GM18858 (cell line): ENCODE results near the gene KCNK5.

Experiments used
- ATAC-seq: cut with Tn5 transposase; IDR thresholded peaks from one replicate; pipeline ENCODE4 v1.9.1; 2021; ENCODE audit not compliant: unreplicated experiment

KCNK5 gene

DNA sequence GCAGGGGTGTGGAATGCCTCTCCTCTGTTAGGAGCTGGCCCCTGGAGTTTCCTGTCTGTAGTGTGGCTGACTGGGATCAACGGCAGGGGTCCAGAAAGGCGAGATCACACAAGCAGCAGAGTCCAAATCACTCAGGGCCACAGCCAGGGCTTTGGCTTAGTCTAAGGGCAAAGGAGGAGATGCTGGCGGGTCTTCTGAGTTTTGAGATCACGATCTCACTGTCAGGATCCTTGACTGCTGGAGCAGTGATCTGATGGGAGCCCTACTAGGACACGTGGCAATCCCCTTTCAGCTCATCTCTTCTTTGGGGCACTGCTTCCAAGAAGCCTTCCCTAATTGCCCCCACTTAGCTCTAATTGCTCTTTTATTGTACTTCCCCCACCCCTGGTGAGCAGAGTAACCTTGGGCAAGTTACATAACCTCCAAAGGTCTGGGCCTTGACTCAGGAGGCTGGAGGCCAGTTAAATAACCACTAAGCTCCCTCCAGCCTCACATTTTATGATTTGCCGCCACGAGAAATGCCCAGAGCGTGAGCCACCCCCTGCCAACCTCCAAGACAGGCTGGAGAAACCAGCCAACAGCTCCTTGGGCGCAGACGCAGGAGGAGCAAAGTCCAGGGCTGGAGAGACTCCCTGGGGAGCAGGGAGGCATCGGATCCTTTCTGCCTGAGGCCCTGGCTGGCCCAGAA lies 12.0 kb downstream of the KCNK5 start:
- ATAC-seq: no peak

DNA sequence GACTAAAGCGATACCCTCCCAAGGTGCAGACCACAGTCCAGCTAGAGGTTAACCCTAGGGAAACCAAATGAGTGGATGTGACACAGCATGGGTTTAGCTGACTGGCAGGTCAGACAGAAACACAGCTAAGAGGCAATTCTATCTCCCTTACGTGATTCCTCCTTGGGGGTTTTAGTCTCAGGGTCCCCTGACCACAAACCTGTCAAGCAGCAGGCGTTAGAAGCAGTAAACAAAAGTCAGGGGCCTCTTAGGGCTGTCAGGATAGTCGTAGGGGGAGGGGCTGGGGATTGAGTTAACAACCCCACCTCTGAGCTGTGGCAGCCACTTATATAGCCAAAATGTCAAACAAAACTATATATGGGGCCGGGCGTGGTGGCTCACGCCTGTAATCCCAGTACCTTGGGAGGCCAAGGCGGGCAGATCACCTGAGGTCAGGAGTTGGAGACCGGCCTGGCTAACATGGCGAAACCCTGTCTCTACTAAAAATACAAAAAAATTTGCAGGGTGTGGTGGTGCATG lies 13.6 kb downstream of the KCNK5 start:
- ATAC-seq: no peak

DNA sequence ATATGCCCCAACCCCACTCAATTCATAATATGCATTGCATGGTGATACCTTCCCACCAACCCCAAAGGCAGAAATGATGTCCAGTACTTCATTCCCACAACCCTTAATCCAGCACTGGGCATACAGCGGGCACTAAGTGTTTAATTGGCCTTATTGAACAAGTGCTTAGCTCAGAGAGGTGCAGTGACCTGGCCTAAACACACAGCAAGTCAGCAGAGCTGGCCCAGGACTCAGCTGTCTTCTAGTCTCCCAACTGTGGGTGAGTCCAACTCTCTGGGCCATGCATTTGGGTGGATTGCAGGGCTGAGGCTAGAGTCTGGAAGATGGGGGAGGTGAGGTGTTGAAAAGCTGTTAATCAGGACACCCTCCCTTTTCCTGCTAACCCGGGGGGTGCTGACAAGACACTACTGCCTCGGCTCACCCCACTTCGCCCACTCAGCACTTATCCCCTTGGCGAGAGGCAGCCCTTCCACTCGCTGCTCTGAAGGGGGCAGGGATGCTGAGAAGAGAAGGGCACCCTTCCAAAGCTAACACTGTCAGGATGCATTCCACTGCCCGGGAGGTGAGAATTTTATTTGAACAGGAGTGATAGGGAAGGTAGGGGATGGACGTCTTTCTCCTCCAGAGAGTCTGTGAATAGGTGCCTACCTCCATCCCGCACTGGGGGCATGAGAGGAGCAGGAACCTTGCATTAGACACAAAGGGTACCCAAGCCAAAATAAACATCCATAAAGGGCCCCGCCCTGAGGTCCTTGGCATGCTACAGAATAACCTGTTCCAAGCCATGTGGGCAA lies 14.2 kb downstream of the KCNK5 start:
- ATAC-seq: no peak

DNA sequence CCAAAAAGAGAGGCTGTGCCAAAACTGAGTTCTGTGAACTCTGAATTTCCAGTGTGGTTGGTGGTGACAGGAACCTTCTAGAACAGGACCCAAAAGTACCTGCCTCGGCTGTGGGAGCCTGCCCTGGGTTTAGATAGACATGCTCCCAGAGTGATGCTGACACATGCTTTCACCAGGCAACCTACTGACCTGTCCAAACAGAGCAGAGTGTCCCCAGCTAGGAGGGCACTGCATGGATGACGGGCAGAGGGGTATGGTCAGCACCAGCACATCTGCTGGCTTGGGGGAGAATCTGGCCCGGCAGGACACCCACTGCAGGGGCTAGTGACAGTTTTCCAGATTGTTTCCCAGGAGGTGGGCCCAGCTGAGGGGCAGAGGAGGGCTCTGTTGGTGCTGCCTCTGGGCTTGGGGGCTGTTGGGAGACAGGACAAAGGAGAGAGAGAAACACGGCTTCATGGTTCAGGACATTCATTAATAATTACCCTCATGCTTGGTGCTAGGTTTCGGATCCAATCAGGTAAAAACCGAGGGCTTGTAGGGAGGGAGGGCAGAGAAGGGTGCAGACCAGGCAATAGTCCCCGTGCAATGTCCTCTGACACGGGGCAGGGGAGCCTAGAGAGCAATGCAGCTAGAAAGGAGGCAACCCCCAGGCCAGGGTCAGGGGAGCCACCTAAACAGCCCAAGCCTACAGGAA lies 15.0 kb downstream of the KCNK5 start:
- no peak for ATAC-seq

DNA sequence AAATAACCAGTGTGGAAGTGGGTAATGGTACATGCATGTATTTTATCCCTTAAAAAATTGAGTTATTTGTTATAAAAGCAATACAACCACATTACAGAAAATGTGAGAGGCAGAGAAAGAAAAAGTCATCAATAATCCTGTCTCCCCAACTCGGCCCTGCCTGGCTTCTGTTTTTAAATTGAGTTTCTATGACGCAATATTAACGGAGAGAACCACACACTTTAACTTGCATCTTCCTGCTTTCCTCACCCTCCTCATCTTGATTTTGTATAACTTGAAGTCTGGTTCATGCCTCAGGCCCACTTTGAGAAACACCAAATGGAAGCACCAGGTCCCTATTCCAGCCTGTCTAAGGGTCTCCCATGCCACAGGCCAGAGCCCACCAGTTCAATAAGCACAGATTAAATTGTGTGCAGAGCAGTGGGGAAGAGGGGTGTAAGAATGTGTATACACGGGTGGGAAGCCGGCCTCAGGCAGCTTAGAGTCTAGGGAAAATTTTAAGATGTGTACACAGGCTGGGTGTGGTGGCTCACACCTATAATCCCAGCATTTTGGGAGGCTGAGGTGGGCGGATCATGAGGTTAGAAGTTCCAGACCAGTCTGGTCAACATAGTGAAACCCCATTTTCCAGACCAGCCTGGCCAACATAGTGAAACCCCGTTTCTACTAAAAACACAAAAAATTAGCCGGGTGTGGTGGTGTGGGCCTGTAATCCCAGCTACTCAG lies 15.9 kb downstream of the KCNK5 start:
- ATAC-seq: no peak

DNA sequence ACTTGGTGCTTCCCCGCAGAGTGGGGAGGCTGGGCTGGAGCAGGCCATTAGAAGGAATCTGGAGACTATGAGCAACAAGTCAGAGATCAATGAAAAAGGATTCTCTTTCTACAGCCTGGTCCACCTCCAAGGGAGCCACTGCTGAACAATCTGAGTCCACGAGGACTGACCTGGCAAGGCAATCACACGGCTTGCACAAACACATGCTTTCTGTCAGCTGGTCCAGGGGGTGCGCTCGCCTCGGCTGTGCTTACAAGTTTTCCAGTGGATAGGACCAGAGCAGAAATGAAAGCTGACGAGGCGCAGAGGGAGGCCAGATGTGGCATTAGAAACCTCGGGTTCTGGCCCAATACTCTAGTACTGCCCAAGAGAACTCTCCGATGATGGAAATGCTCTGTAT lies 18.1 kb downstream of the KCNK5 start:
- ATAC-seq: no peak

DNA sequence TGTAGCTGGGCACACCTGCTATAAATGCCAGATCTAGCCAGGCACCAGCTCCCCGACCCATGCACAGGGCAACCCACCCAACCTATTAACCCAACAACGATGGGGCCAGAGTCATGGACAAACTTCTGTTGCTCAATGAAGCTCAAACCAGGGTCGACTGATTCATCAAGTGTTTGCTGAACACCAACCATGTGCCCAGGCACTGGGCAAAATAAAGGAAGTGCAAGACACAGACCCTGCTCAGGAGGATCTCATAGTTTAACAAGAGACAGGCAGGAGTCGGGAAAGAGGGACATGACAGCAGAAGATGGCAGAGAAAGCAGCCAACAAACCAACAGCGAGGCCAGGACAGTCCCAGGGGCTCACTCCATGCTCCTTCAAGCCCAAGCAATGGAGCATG lies 18.8 kb downstream of the KCNK5 start:
- no peak for ATAC-seq

DNA sequence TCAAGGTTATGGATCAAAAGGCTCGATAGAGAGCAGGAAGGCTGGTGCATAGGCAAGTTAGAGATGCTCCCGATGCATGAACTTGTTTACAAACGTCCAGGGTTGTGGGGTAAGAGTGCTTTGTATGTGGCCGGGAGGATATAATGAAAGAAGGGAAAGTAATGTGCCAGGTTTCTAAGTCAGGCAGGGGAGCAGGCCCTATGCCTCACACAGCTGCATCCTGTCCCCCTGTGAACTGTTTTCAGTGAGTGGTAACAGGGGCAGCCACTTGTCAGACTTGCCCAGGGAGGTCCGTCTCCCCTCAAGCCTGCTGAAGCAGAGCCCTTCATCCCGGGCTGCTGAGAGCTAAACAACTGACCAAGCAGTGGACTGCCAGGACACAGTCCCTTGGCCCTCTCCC lies 19.4 kb downstream of the KCNK5 start:
- ATAC-seq: no peak

DNA sequence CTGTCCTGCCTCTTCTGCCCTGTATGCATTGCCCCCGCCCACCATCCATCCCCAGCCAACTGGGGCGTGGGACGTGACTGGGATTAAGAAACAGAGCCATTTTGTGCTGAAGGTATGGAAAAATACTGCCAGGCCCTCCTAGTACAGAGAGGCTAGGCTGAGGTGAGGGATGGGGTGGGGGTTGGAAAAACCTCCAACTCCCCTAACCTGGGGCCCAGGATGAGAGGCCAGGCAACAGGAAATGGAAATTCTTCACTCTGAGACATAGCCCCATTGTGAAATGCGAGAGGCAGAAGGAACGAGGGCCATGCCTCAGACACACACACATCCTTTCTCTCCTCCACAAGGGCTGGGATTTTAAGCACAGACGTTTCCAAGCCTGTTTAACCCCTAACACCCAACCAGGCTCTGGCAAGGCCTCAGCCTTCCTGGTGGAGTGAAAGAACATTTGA lies 19.9 kb downstream of the KCNK5 start:
- ATAC-seq: no peak

DNA sequence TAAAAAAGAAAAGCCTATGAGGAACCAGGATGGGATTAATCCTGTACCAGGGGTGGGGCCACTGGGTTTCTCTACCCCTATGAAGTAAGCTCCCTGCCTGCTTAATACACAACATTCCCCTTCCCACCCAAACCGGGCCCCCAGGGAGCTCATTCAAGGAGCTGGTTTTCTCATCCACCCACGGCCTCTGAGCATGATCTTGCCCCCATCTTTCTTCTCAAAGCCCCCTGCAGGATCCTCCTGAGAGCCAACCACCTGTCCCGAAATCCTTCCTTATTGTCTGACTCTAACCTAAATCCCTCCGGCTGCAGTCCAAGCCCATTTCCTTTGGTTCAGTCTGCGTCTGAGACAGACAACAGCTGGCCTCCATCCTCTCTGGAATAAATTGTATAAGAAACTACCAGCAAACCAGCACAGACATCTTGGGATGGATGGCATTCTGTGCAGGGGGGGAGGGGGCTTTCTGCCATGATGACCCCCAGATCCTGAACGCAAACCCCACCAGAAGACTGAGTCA lies 21.0 kb downstream of the KCNK5 start:
- no peak for ATAC-seq

DNA sequence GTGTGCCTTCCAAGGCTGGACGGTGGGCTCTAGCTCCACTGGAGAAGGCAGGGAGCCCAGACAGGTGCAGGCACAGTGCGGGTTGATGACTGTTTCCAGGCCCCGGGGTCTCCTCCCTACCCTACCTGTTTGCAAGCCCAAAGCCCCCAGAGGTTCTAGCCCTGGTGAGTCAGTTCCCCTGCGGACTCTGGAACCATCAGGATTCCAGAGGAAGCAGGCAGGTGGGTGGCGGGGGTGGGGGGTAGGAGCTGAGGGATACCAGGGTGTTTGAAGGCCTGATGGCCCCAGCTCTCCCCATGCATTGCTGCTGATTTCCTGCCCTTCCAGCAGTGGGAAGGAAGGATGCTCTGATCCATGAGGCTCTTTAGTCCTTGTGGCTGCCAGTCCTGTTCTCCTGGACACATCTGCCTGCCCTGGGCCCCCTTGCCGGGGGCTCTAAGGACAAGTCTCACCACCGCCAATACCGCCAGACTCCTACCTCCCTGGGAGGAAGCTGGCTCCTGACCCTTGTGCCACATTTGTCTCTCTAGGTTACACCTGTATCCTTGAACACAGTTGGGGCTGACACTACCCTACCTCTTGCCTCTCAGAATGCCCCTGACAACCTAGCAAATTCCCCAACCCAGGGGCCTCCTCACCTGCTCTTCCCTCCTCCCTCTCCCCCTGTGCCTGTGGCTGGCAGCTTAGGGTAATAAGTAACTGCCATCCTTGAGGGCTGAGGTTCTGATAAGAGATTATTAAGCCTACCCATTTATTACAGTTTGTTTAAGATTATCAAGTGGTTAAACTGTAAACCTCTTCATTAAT lies 21.7 kb downstream of the KCNK5 start:
- no peak for ATAC-seq

DNA sequence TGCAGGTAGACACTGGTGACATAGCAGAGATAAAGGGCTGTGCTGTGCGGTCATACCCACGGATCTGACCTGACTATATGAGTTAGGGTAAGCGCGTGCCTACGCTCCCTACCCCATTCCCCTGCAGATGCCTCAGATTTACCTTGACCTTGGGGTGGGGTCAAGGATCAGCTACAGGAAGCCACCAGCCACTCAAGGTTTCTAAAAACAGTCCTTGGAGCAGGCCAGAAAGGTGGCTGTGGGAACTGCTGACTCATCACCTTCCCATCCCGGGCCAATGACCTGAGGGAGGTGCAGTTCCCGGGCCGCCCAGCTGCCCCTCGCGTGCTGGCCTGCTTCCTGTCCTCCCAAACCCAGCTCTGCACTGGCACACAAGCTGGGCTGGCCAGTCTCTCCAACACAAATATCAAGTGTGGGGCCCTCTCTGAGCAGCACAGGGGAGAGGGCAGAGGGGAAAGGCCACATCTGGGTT lies 23.0 kb downstream of the KCNK5 start:
- no peak for ATAC-seq

DNA sequence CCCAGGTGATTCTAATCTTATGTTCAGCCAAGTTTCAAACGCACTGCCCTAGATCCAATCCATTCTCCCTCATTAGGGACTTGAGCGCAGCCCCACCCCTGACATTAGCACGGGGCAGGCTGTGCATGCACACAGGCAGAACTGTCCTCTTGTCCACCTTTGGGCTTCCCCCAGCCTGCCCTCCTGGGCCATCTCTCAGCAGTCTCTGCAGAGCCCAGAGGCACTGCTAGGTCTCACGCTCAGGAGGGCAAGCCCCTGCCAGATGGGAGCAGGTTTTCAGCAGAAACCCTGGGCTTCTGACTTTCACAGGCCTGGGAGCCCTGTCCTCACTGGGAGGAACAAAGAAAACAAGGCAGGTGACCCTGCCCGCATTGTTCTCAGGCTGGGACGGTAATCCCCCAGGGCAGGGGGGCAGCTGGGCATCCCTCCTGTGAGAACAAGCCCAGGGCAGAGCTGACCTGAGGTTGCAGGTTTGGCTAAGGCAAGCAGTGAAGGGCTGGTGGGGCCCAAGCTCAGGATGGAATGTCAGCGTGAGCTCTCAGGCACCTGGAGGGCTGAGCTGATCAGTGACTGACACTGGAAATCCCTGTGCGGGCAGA lies 24.5 kb downstream of the KCNK5 start:
- no peak for ATAC-seq

DNA sequence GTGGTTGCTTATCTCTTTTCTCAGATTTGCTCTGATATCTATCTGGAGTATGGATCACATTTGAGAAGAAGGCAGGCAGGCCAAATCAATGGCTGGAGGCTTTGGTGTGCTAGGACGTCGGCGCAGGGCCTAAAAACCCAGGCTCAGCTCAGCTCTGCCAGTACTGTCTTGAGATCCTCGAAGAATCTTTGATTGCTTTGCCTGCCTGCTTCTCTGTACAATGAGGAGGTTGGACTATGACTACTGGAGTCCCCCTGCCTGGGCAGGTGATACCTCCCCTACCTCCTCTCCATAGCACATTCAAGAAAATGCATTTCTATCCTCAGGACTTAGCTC lies 25.1 kb downstream of the KCNK5 start:
- ATAC-seq: no peak

DNA sequence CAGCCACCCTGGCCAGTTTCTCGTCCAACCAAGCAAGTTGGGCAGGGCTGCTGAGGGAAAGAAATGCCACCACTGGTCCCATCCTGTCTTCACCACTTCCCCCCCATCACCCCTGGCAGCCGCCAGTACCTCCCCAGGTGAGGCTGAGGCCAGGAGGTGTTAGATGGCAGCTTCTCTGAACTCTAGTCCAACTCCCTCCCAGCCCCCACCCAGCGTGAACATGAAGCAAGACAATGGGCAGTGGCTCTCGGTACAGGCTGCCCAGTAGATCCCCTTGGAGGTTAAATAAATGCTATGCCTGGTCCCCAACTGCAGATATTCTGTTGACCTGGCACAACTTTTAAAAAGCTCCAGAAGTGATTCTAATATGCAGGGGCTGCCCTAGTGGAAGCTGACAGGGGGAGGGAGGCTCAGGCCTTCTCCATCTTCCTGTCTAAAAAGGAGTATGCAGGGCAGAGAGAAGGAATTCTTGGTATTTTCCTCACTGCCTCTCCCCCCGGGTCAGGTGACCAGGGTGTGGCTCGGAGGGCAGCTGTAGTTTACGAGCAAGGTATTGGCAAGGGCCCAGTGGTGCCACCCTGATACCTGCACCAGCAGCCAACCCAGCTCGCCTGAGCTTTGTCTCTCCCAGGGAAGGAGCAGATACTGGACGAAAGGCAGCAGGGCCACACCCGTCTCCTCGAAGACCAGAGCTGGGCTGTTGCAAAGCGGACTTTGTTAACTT lies 25.7 kb downstream of the KCNK5 start:
- ATAC-seq: no peak

DNA sequence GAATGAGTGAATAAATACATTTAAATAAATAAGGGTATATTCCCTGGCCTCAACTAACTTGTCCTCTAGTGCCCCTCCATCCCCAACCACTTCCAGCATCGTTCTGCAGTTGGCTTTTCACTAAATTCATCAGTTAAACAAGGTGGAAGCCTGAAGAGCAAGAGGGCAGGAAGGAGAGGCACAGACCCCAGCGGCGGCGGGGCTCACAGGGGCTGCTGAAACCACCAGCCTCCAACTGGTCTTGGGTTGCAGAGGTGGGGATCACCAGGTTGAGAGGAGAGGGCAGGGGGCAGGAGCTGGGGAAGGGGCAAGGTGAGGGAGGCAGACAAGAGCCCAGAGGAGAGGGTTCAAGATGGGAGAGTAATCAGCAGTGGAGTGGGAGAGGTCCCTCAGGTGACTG lies 27.1 kb downstream of the KCNK5 start:
- no peak for ATAC-seq

DNA sequence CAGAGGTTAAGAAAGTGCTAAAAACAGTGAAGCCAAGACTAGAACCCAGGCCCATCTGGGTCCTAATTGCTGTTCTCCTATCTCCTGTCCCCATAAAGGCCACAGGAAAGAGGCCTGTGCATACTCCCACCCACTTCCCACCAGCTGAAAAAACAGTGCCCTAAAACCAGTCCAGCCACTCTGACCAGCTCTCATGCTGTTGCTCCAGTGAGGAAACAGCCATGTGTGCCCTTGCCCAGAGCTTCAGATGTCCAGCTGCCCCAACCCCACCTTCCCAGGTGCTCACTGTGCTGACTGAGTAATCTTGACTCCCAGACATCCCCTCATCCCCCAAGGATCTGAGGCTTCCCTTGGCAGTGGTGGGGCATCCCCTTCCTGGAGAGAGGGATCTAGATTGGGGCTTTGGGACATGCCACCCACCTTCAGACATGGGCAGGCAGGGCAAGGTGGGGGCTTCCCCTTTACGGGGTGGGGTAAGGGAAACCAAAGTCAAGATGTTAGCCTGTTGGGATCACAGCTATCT lies 28.7 kb downstream of the KCNK5 start:
- ATAC-seq: no peak

DNA sequence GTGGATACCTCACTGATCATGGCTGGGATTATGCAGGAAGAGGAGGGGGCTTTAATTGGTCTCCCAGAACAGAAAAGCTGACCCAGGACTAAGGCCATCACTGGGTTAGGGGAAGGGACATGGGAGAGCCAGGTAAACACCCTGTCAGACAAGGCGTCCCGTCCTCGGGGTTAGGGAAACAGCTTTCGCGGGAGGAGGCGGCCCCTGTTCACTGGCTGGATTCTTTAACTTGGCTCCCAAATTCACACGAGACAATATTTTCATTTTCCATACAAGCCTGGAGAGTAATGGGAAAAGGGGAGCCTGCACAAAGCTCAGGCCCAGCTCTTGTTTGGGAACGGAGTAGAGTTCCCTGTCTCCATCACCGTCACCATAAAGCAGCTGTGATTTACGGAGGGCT lies 29.3 kb downstream of the KCNK5 start:
- ATAC-seq: no peak
